HepG2 (cell line): ENCODE measurements around the gene DNAJC11. TPM values are rescaled to one million over a fixed set of nuclear protein-coding genes. Genes with fewer than 3 reads are reported as not detected.
"Not testable (repeated sequence)": the region's sequence is repeated elsewhere in the genome, so short reads cannot be mapped to it uniquely, and the experiment has no call there.

Experiments used
- ATAC-seq: fragments of 200-7000 bp; cut with Tn5 transposase; 3 replicates; pipeline ENCODE4 v1.9.1; 2020; ENCODE audit warnings: mild to moderate bottlenecking, moderate library complexity
- BruUV-seq: library from RNA; stranded (reverse); fragments of 400-500 nt; replicated peaks from 2 replicates; lab custom pipeline; 2021; lab: Mats Ljungman, UMichigan
- CTCF ChIA-PET: fragments of 300-600 bp; formaldehyde crosslinking; extraction: SDS; loops from one replicate; lab custom pipeline; 2021; ENCODE audit warnings: low total read pairs, inconsistent platforms, low intra/inter-chr PET ratio; lab: Yijun Ruan, JAX
- POLR2A ChIA-PET: fragments of 350-600 bp; sonication (Branson Sonifier 250); formaldehyde crosslinking; loops from one replicate; lab custom pipeline; 2020; ENCODE audit warnings: antibody characterized with exemption, inconsistent platforms; lab: Yijun Ruan, JAX
- DNase-seq: peaks from one replicate; pipeline ENCODE4 v3.0.0-alpha.2; 2015; ENCODE audit warnings: low spot score
- FAIRE-seq: peaks from 3 replicates; lab custom pipeline; 2011; peaks lifted over from hg19 to GRCh38; lab: Jason Lieb, UNC
- H2AFZ ChIP-seq: one replicate; pipeline ENCODE4 v1.6.1; 2011; ENCODE audit warnings: low read length, inconsistent platforms
- H3K27ac ChIP-seq: fragments of 300-600 bp; 3 replicates; pipeline ENCODE4 v1.8.0; 2011; ENCODE audit warnings: mixed run types, mild to moderate bottlenecking, mixed read lengths, low read length, inconsistent platforms; ENCODE audit not compliant: insufficient read depth; ENCODE audit errors: extremely low read length
- H3K27me3 ChIP-seq, 2 experiments: fragments of 200-600 bp in 1 of 2; 2 replicates in 1 of 2; 3 replicates in 1 of 2; pipeline versions ENCODE4 v1.6.0 to v1.8.0; 2011; ENCODE audit warnings: low read length in 2 of 2, mild to moderate bottlenecking in 2 of 2, moderate library complexity in 2 of 2, inconsistent platforms in 1 of 2; ENCODE audit not compliant: insufficient read depth in 2 of 2, control insufficient read depth in 1 of 2
- H3K36me3 ChIP-seq, 2 experiments: fragments of 200-600 bp in 1 of 2; replicated peaks in 1 of 2; 2 replicates in 1 of 2; 3 replicates in 1 of 2; pipeline versions ENCODE4 v1.5.1 to v1.8.0; 2011; ENCODE audit warnings: low read length in 2 of 2, inconsistent platforms in 1 of 2; ENCODE audit not compliant: insufficient read depth in 2 of 2, control insufficient read depth in 1 of 2
- H3K4me1 ChIP-seq: 2 replicates; pipeline ENCODE4 v1.5.1; 2012; ENCODE audit warnings: low read length, inconsistent platforms; ENCODE audit not compliant: insufficient read depth
- H3K4me2 ChIP-seq: 2 replicates; pipeline ENCODE4 v1.6.0; 2011; ENCODE audit warnings: low read depth, low read length, inconsistent platforms
- H3K4me3 ChIP-seq, 3 experiments: fragments of 200-600 bp in 1 of 3; sonication (generic), shearing (Covaris generic) in 1 of 3; replicated peaks in 1 of 3; 2 replicates each; pipeline ENCODE4 v1.5.1; 2011 to 2016; ENCODE audit warnings: low read length in 3 of 3, inconsistent platforms in 2 of 3, low read depth in 2 of 3, mild to moderate bottlenecking in 2 of 3, control low read depth in 1 of 3, mixed read lengths in 1 of 3; ENCODE audit not compliant: insufficient read depth in 1 of 3
- H3K79me2 ChIP-seq: one replicate; pipeline ENCODE4 v1.6.1; 2011; ENCODE audit warnings: low read length, inconsistent platforms; ENCODE audit not compliant: insufficient read depth
- H3K9ac ChIP-seq: 2 replicates; pipeline ENCODE4 v1.6.0; 2011; ENCODE audit warnings: mild to moderate bottlenecking, low read depth, low read length, inconsistent platforms; ENCODE audit not compliant: insufficient read depth
- H3K9me3 ChIP-seq: 2 replicates; pipeline ENCODE4 v1.5.1; 2012; ENCODE audit warnings: mild to moderate bottlenecking, low read length
- H4K20me1 ChIP-seq: 2 replicates; pipeline ENCODE4 v1.6.0; 2011; ENCODE audit warnings: inconsistent platforms, mild to moderate bottlenecking, low read length, moderate library complexity; ENCODE audit not compliant: insufficient read depth
- AGO2 ChIP-seq: fragments of 200-400 bp; formaldehyde crosslinking; optimal IDR thresholded peaks from 2 replicates; pipeline ENCODE3; 2017; ENCODE audit warnings: mild to moderate bottlenecking, low read depth, low read length, moderate library complexity
- ZNF605 ChIP-seq: sonication (generic); formaldehyde crosslinking; IDR thresholded peaks from 2 replicates; pipeline ENCODE4 v1.8.0; 2022; ENCODE audit warnings: mild to moderate bottlenecking, missing genetic modification reagents
- WGBS: methylation state at CpG from one replicate; pipeline ENCODE4 v1.1.6; 2017; ENCODE audit warnings: low lambda C conversion rate; 5-methylcytosine and 5-hydroxymethylcytosine counted together
- in situ Hi-C: cut with HindIII; loops from 2 replicates; pipeline ENCODE4 v1.10.0; 2017; ENCODE audit warnings: low pct_unique_long_range_greater_than_20kb; ENCODE audit not compliant: extremely low pct_ligation_motif_present
- intact Hi-C: fragments of 100-400 bp; cut with micrococcal nuclease; formaldehyde crosslinking; loops from one replicate; pipeline ENCODE4 v1.10.0; 2022; ENCODE audit not compliant: unreplicated experiment
- polyA plus RNA-seq, 8 experiments: library from polyadenylated mRNA; depleted of rRNA in 3 of 8; stranded (reverse) in 7 of 8; unstranded in 1 of 8; fragments of >200 nt; fragmentation: Illumina TruSeq in 4 of 8; extraction: Trizol in 4 of 8; gene quantifications; 2 replicates each; pipeline versions ENCODE4 v1.2.1 to v1.2.3, GENCODE V29; 2011 to 2016; ENCODE audit warnings: low read depth in 4 of 8, missing spikeins in 1 of 8, mixed read lengths in 1 of 8; ENCODE audit not compliant: insufficient read depth in 1 of 8
- total RNA-seq, 5 experiments: library from RNA; depleted of rRNA; stranded (reverse); fragments of >200 nt; fragmentation: Illumina TruSeq; extraction: Trizol; gene quantifications; 2 replicates each; pipeline ENCODE4 v1.2.3, GENCODE V29; 2016; ENCODE audit warnings: low read depth in 1 of 5
- TF ChIP-seq, protein P1 (sequence below): sonication (generic); formaldehyde crosslinking; IDR thresholded peaks from 2 replicates; pipeline ENCODE4 v1.5.0; 2020; ENCODE audit warnings: mild to moderate bottlenecking, missing genetic modification reagents

Gene DNAJC11
- total and polyA plus RNA-seq, 2 of the 13 experiments (the other 11 are each of a cell fraction or from before 2014, with no cell fraction given) = 25.1 to 47.6 TPM

- no peak for TF ChIP-seq AGO2
Measured at GRCh38 chr1:6600410-6601048, 101.1 kb downstream of the DNAJC11 start (continued).

DNA sequence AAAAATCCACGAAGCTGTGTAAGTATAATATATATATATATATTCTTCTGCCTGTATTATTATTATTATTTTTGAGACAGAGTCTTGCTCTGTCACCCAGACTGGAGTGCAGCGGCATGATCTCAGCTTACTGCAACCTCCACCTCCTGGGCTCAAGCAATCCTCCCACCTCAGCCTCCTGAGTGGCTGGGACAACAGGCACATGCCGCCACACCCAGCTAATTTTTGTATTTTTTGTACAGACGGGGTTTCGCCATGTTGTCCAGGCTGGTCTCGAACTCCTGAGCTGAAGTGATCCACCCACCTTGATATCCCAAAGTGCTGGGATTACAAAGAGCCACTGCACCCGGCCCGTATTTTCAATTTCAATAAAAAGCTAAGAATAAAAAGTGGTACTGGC is 101.6 kb downstream of the DNAJC11 start:
- BruUV-seq, CTCF ChIA-PET, DNase-seq, in situ Hi-C loops, H3K27me3 ChIP-seq, H3K9me3 ChIP-seq, H2AFZ ChIP-seq, ATAC-seq, FAIRE-seq: not testable (repeated sequence)
- TF ChIP-seq, protein P1, sequence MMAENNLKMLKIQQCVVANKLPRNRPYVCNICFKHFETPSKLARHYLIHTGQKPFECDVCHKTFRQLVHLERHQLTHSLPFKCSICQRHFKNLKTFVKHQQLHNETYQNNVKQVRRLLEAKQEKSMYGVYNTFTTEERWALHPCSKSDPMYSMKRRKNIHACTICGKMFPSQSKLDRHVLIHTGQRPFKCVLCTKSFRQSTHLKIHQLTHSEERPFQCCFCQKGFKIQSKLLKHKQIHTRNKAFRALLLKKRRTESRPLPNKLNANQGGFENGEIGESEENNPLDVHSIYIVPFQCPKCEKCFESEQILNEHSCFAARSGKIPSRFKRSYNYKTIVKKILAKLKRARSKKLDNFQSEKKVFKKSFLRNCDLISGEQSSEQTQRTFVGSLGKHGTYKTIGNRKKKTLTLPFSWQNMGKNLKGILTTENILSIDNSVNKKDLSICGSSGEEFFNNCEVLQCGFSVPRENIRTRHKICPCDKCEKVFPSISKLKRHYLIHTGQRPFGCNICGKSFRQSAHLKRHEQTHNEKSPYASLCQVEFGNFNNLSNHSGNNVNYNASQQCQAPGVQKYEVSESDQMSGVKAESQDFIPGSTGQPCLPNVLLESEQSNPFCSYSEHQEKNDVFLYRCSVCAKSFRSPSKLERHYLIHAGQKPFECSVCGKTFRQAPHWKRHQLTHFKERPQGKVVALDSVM (CRISPR knock-in tag) = peak; percentile 70
- 0 out of 2 replicates have a peak, but pooled peaks have one; percentile 4 for TF ChIP-seq ZNF605 (CRISPR knock-in tag)
- Histone ChIP-seq H3K79me2 (peaks cover 59% of the 10 kb centered on the region), H3K36me3 (peaks cover 23 to 45% of the 10 kb centered on the region in 2 experiments), H3K4me1 (peaks cover 46% of the 10 kb centered on the region), H3K4me2 (peak overlapping the region; percentile 97), H3K27ac (peak overlapping the region; percentile 100), H3K9ac (peak overlapping the region; percentile 87; the same call in 1 of the 2 replicates), H4K20me1 (peaks cover 57% of the 10 kb centered on the region), H3K4me3 (peak overlapping the region; percentile 77 to 93 (median 92))
- POLR2A ChIA-PET = interaction anchor here (1.3 to 7.1 kb wide), 6 partner anchors 8 to 46 kb away, joined by 5 to 113 read pairs (median 22); partner anchors contain the start of genes NOL9, PHF13, TAS1R1 and ZBTB48
- 48% methylated on average over 8 of the region's 8 CpGs for WGBS
- intact Hi-C loops = loop anchor here (2.0 kb wide), 1 partner anchor 21 kb away; the partner anchor contains the start of gene ZBTB48
